K562 (cell line): Measurements from ENCODE around the gene HPX. TPM values are rescaled to one million over a fixed set of nuclear protein-coding genes. Genes with fewer than 3 reads are reported as not detected.

Experiments used
- ATAC-seq: fragments of 200-7000 bp; cut with Tn5 transposase; 3 replicates; pipeline ENCODE4 v1.9.1; 2020; ENCODE audit warnings: moderate library complexity
- BruUV-seq: library from RNA; stranded (reverse); fragments of 400-500 nt; replicated peaks from 2 replicates; lab custom pipeline; 2021; lab: Mats Ljungman, UMichigan
- CTCF ChIA-PET: fragments of 300-600 bp; formaldehyde crosslinking; extraction: SDS; loops from one replicate; lab custom pipeline; 2021; ENCODE audit warnings: low intra/inter-chr PET ratio; lab: Yijun Ruan, JAX
- POLR2A ChIA-PET: fragments of 300-600, 350-650 bp; sonication (Branson Sonifier 250); formaldehyde crosslinking; extraction: SDS; loops from one replicate; lab custom pipeline; 2021; ENCODE audit warnings: antibody characterized with exemption, inconsistent platforms; lab: Yijun Ruan, JAX
- DNase-seq, 4 experiments: peaks; one replicate each; pipeline versions ENCODE4 v3.0.0 to v3.0.0-alpha.2; 2011 to 2018; ENCODE audit warnings: low spot score in 3 of 4, mixed read lengths in 3 of 4; ENCODE audit errors: extremely low read depth in 1 of 4
- FAIRE-seq: peaks from 2 replicates; lab custom pipeline; 2011; peaks lifted over from hg19 to GRCh38; lab: Jason Lieb, UNC
- H2AFZ ChIP-seq: 2 replicates; pipeline ENCODE4 v1.6.0; 2011; ENCODE audit warnings: low read depth, low read length, control low read depth, inconsistent platforms
- H3K27ac ChIP-seq: fragments of 200-600 bp; 3 replicates; pipeline ENCODE4 v1.8.0; 2011; ENCODE audit warnings: low read depth, mild to moderate bottlenecking, control low read depth, inconsistent platforms, low read length, moderate library complexity, mixed read lengths; ENCODE audit errors: extremely low read depth
- H3K27me3 ChIP-seq, 2 experiments: fragments of 300-600 bp in 1 of 2; 2 replicates in 1 of 2; 3 replicates in 1 of 2; pipeline versions ENCODE4 v1.6.0 to v1.8.0; 2011; ENCODE audit warnings: inconsistent platforms in 2 of 2, low read length in 2 of 2, mild to moderate bottlenecking in 1 of 2, mixed read lengths in 1 of 2, moderate library complexity in 1 of 2; ENCODE audit not compliant: control insufficient read depth in 2 of 2, insufficient read depth in 2 of 2
- H3K36me3 ChIP-seq: fragments of 300-600 bp; 3 replicates; pipeline ENCODE4 v1.8.0; 2011; ENCODE audit warnings: mild to moderate bottlenecking, low read length, inconsistent platforms; ENCODE audit not compliant: control insufficient read depth, insufficient read depth
- H3K4me1 ChIP-seq, 2 experiments: fragments of 200-600 bp in 1 of 2; replicated peaks in 1 of 2; 2 replicates in 1 of 2; 3 replicates in 1 of 2; pipeline versions ENCODE4 v1.5.1 to v1.8.0; 2011; ENCODE audit warnings: inconsistent platforms in 2 of 2, low read length in 2 of 2, mild to moderate bottlenecking in 1 of 2, mixed read lengths in 1 of 2, moderate library complexity in 1 of 2; ENCODE audit not compliant: control insufficient read depth in 2 of 2, insufficient read depth in 2 of 2
- H3K4me2 ChIP-seq: 2 replicates; pipeline ENCODE4 v1.6.1; 2011; ENCODE audit warnings: low read length, control low read depth, inconsistent platforms, mixed read lengths; ENCODE audit not compliant: insufficient read depth
- H3K4me3 ChIP-seq: fragments of 200-600 bp; sonication (generic), shearing (Covaris generic); 2 replicates; pipeline ENCODE4 v1.5.1; 2016; ENCODE audit warnings: control low read depth, inconsistent platforms
- H3K79me2 ChIP-seq: fragments of 200-600 bp; 3 replicates; pipeline ENCODE4 v1.8.0; 2011; ENCODE audit warnings: low read length, inconsistent platforms; ENCODE audit not compliant: control insufficient read depth, insufficient read depth
- H3K9ac ChIP-seq, 2 experiments: 2 replicates each; pipeline versions ENCODE4 v1.6.0 to v1.6.1; 2011; ENCODE audit warnings: low read depth in 2 of 2, low read length in 2 of 2, control low read depth in 1 of 2, inconsistent platforms in 1 of 2, mild to moderate bottlenecking in 1 of 2, mixed read lengths in 1 of 2; ENCODE audit not compliant: insufficient read depth in 1 of 2
- H3K9me1 ChIP-seq: one replicate; pipeline ENCODE4 v1.6.0; 2011; ENCODE audit warnings: inconsistent platforms, mild to moderate bottlenecking, low read length, moderate library complexity; ENCODE audit not compliant: control insufficient read depth, insufficient read depth
- H3K9me3 ChIP-seq: replicated peaks from 2 replicates; pipeline ENCODE4 v1.5.1; 2011; ENCODE audit warnings: low read depth, low read length, inconsistent platforms; ENCODE audit not compliant: control insufficient read depth, insufficient read depth
- H4K20me1 ChIP-seq: replicated peaks from 2 replicates; pipeline ENCODE4 v1.6.1; 2011; ENCODE audit warnings: low read length, inconsistent platforms, mixed read lengths; ENCODE audit not compliant: control insufficient read depth, insufficient read depth
- BHLHE40 ChIP-seq: IDR thresholded peaks from 2 replicates; pipeline ENCODE4 v1.6.1; 2011; ENCODE audit warnings: low read length, improper control_type of control experiment
- HDAC1 ChIP-seq, 2 experiments: fragments of 450-650 bp; IDR thresholded peaks; 2 replicates each; pipeline ENCODE4 v1.6.1; 2016 to 2017; ENCODE audit warnings: inconsistent platforms in 1 of 2, mild to moderate bottlenecking in 1 of 2, moderate library complexity in 1 of 2
- L3MBTL2 ChIP-seq: fragments of 450-650 bp; IDR thresholded peaks from 2 replicates; pipeline ENCODE4 v1.6.1; 2016; ENCODE audit warnings: mild to moderate bottlenecking, moderate library complexity
- PTTG1 ChIP-seq: fragments of 450-650 bp; IDR thresholded peaks from 2 replicates; pipeline ENCODE4 v1.6.1; 2016; ENCODE audit warnings: low read depth, mild to moderate bottlenecking, missing genetic modification characterization, missing compliant biosample characterization
- RAD51 ChIP-seq: fragments of 450-650 bp; IDR thresholded peaks from 2 replicates; pipeline ENCODE4 v1.7.1; 2016; ENCODE audit warnings: low read depth, mild to moderate bottlenecking, borderline replicate concordance
- USF2 ChIP-seq: sonication (generic); formaldehyde crosslinking; IDR thresholded peaks from 2 replicates; pipeline ENCODE4 v1.5.0; 2020; ENCODE audit warnings: missing genetic modification reagents
- WGBS: fragments of 100-300 bp; shearing (Covaris generic); methylation state at CpG from one replicate; pipeline ENCODE4 v1.1.6; 2016; ENCODE audit warnings: low coverage, mixed read lengths; ENCODE audit not compliant: insufficient coverage; ENCODE audit errors: missing lambda C conversion rate; 5-methylcytosine and 5-hydroxymethylcytosine counted together
- in situ Hi-C: fragments of 300-500 bp; cut with MboI; formaldehyde crosslinking; loops from 4 replicates; pipeline ENCODE4 v1.15.0; 2018; ENCODE audit warnings: inconsistent platforms, mixed read lengths
- intact Hi-C: fragments of 100-400 bp; cut with micrococcal nuclease; formaldehyde crosslinking; loops from 2 replicates; pipeline ENCODE4 v1.14.2; 2022
- polyA plus RNA-seq, 8 experiments: library from polyadenylated mRNA; depleted of rRNA in 4 of 8; stranded (reverse) in 5 of 8; unstranded in 3 of 8; fragments of >200 nt; fragmentation: Nextera tagmentation in 2 of 8; fragmentation: Illumina TruSeq in 1 of 8; extraction: Ambion mirVana in 2 of 8; extraction: Trizol in 1 of 8; gene quantifications; 2 replicates each; pipeline versions ENCODE4 v1.2.1 to v1.2.3, GENCODE V29; 2011 to 2014; ENCODE audit warnings: inconsistent platforms in 1 of 8, missing spikeins in 1 of 8
- total RNA-seq, 7 experiments: library from RNA; depleted of rRNA in 6 of 7; stranded (reverse); fragments of >200 nt in 6 of 7; fragmentation: Illumina TruSeq in 2 of 7; extraction: Trizol in 2 of 7; gene quantifications; 2 replicates each; pipeline versions ENCODE4 v1.2.1 to v1.2.3, GENCODE V29; 2011 to 2021; ENCODE audit warnings: low replicate concordance in 1 of 7
- TF ChIP-seq, protein P1 (sequence below): sonication (generic); formaldehyde crosslinking; IDR thresholded peaks from 2 replicates; pipeline ENCODE4 v1.9.0; 2022; ENCODE audit warnings: mild to moderate bottlenecking, missing genetic modification reagents
- TF ChIP-seq, protein P2 (sequence below): sonication (generic); formaldehyde crosslinking; IDR thresholded peaks from 2 replicates; pipeline ENCODE4 v1.9.0; 2022; ENCODE audit warnings: mild to moderate bottlenecking, missing genetic modification reagents
- TF ChIP-seq, protein P3 (sequence below), 2 experiments: fragments of 450-650 bp; conservative IDR thresholded peaks; 2 replicates each; pipeline ENCODE4 v1.6.1; 2017; ENCODE audit warnings: mild to moderate bottlenecking in 2 of 2, moderate library complexity in 2 of 2
- TF ChIP-seq, protein P4 (sequence below), 3 experiments: fragments of 200-800 bp in 1 of 3; fragments of 250-450 bp in 1 of 3; fragments of 450-650 bp in 1 of 3; sonication (Bioruptor Pico) in 1 of 3; sonication (Bioruptor generic) in 1 of 3; formaldehyde crosslinking in 1 of 3; IDR thresholded peaks; 2 replicates each; pipeline versions ENCODE4 v1.6.1 to v1.8.0; 2016 to 2022; ENCODE audit warnings: mild to moderate bottlenecking in 2 of 3, missing genetic modification characterization in 2 of 3, missing compliant biosample characterization in 1 of 3, moderate library complexity in 1 of 3

Gene HPX
- total and polyA plus RNA-seq, 9 of the 15 experiments (the other 6 are each of a cell fraction or from before 2014, with no cell fraction given), result 0.12 to 1.2 (median 0.49) TPM; not detected in 1

- ATAC-seq, result peak; percentile 63
These were observed 27.0 kb downstream of the HPX start for GRCh38 chr11:6413791-6414201.

More at GRCh38 chr11:6413791-6414201, 27.0 kb downstream of the HPX start:
- Histone ChIP-seq H3K9ac (no peak overlapping the region), H3K4me3 (no peak overlapping the region), H3K36me3 (no peaks in the 10 kb centered on the region), H3K9me1 (no peaks in the 10 kb centered on the region), H3K27ac (no peak overlapping the region), H3K79me2 (no peaks in the 10 kb centered on the region), H2AFZ (peak overlapping the region; percentile 52; the same call in 1 of the 2 replicates), H3K9me3 (no peaks in the 10 kb centered on the region), H3K27me3 (peaks cover 42 to 56% of the 10 kb centered on the region in 2 experiments), H3K4me2 (no peak overlapping the region), H3K4me1 (peaks cover 2 to 15% of the 10 kb centered on the region in 2 experiments; a peak in 2 of 5 replicates), H4K20me1 (0 out of 2 replicates have a peak, but pooled peaks cover 3% of the 10 kb centered on the region)
- TF ChIP-seq, protein P1, sequence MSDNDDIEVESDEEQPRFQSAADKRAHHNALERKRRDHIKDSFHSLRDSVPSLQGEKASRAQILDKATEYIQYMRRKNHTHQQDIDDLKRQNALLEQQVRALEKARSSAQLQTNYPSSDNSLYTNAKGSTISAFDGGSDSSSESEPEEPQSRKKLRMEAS (CRISPR knock-in tag), result peak; percentile 37; the same call in 1 of the 2 replicates
- TF ChIP-seq PTTG1 (tag) (no peak), RAD51 (peak; percentile 71; the same call in 1 of the 2 replicates), HDAC1 (IDR thresholded peaks at IDR 0.05) (no peak), USF2 (CRISPR knock-in tag) (peak; percentile 68), BHLHE40 (peak; percentile 65; the same call in 1 of the 2 replicates), L3MBTL2 (0 out of 2 replicates have a peak, but pooled peaks have one; percentile 24)
- TF ChIP-seq, protein P2, sequence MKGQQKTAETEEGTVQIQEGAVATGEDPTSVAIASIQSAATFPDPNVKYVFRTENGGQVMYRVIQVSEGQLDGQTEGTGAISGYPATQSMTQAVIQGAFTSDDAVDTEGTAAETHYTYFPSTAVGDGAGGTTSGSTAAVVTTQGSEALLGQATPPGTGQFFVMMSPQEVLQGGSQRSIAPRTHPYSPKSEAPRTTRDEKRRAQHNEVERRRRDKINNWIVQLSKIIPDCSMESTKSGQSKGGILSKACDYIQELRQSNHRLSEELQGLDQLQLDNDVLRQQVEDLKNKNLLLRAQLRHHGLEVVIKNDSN (CRISPR knock-in tag), result peak; percentile 82
- TF ChIP-seq, protein P3, sequence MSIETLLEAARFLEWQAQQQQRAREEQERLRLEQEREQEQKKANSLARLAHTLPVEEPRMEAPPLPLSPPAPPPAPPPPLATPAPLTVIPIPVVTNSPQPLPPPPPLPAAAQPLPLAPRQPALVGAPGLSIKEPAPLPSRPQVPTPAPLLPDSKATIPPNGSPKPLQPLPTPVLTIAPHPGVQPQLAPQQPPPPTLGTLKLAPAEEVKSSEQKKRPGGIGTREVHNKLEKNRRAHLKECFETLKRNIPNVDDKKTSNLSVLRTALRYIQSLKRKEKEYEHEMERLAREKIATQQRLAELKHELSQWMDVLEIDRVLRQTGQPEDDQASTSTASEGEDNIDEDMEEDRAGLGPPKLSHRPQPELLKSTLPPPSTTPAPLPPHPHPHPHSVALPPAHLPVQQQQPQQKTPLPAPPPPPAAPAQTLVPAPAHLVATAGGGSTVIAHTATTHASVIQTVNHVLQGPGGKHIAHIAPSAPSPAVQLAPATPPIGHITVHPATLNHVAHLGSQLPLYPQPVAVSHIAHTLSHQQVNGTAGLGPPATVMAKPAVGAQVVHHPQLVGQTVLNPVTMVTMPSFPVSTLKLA (conservative IDR thresholded peaks at IDR 0.05), result peak in 1 of 2 experiments; percentile 42; a peak in 1 of 4 replicates
- TF ChIP-seq, protein P4, sequence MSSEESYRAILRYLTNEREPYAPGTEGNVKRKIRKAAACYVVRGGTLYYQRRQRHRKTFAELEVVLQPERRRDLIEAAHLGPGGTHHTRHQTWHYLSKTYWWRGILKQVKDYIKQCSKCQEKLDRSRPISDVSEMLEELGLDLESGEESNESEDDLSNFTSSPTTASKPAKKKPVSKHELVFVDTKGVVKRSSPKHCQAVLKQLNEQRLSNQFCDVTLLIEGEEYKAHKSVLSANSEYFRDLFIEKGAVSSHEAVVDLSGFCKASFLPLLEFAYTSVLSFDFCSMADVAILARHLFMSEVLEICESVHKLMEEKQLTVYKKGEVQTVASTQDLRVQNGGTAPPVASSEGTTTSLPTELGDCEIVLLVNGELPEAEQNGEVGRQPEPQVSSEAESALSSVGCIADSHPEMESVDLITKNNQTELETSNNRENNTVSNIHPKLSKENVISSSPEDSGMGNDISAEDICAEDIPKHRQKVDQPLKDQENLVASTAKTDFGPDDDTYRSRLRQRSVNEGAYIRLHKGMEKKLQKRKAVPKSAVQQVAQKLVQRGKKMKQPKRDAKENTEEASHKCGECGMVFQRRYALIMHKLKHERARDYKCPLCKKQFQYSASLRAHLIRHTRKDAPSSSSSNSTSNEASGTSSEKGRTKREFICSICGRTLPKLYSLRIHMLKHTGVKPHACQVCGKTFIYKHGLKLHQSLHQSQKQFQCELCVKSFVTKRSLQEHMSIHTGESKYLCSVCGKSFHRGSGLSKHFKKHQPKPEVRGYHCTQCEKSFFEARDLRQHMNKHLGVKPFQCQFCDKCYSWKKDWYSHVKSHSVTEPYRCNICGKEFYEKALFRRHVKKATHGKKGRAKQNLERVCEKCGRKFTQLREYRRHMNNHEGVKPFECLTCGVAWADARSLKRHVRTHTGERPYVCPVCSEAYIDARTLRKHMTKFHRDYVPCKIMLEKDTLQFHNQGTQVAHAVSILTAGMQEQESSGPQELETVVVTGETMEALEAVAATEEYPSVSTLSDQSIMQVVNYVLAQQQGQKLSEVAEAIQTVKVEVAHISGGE (CRISPR knock-in tag; IDR thresholded peaks at IDR 0.05), result no peak
- intact Hi-C loops, result no loop called here
- BruUV-seq, result no TSS peak
- ChIA-PET CTCF (no interaction called here), POLR2A (interaction anchor here (0.6 kb wide), 1 partner anchor 198 kb away, joined by 3 read pairs; no protein-coding TSS in a partner anchor)
- peak in 2 of 4 experiments; percentile 42 for DNase-seq
- in situ Hi-C loops, result no loop called here
- FAIRE-seq, result no peak
- 14% methylated on average over 11 of the region's 12 CpGs for WGBS
